HepG2 (cell line): Measurements from ENCODE around the gene FGF10. TPM values are rescaled to one million over a fixed set of nuclear protein-coding genes. Genes with fewer than 3 reads are reported as not detected.

ENCODE experiments used
- ARID2 ChIP-seq: sonication (generic); formaldehyde crosslinking; IDR thresholded peaks from 2 replicates; pipeline ENCODE4 v1.8.1; 2022; ENCODE audit warnings: mild to moderate bottlenecking, missing genetic modification reagents, borderline replicate concordance
- MTF1 ChIP-seq: sonication (generic); formaldehyde crosslinking; IDR thresholded peaks from 2 replicates; pipeline ENCODE4 v1.5.0; 2020; ENCODE audit warnings: missing genetic modification reagents
- NBN ChIP-seq: fragments of 450-650 bp; conservative IDR thresholded peaks from 2 replicates; pipeline ENCODE4 v1.6.1; 2017
- PCBP2 ChIP-seq: fragments of 200-400 bp; formaldehyde crosslinking; optimal IDR thresholded peaks from 2 replicates; pipeline ENCODE3; 2018; ENCODE audit warnings: low read length, low read depth; ENCODE audit not compliant: poor library complexity, severe bottlenecking
- SSRP1 ChIP-seq: IDR thresholded peaks from 2 replicates; pipeline ENCODE4 v1.6.1; 2016; ENCODE audit warnings: control low read depth
- polyA plus RNA-seq, 8 experiments: library from polyadenylated mRNA; depleted of rRNA in 3 of 8; stranded (reverse) in 7 of 8; unstranded in 1 of 8; fragments of >200 nt; fragmentation: Illumina TruSeq in 4 of 8; extraction: Trizol in 4 of 8; gene quantifications; 2 replicates each; pipeline versions ENCODE4 v1.2.1 to v1.2.3, GENCODE V29; 2011 to 2016; ENCODE audit warnings: low read depth in 4 of 8, missing spikeins in 1 of 8, mixed read lengths in 1 of 8; ENCODE audit not compliant: insufficient read depth in 1 of 8
- total RNA-seq, 5 experiments: library from RNA; depleted of rRNA; stranded (reverse); fragments of >200 nt; fragmentation: Illumina TruSeq; extraction: Trizol; gene quantifications; 2 replicates each; pipeline ENCODE4 v1.2.3, GENCODE V29; 2016; ENCODE audit warnings: low read depth in 1 of 5
- TF ChIP-seq, protein P1 (sequence below): sonication (generic); formaldehyde crosslinking; IDR thresholded peaks from 2 replicates; pipeline ENCODE4 v1.4.0; 2020; ENCODE audit warnings: missing genetic modification reagents, borderline replicate concordance
- TF ChIP-seq, protein P2 (sequence below): sonication (generic); formaldehyde crosslinking; conservative IDR thresholded peaks from 2 replicates; pipeline ENCODE4 v1.4.0; 2020; ENCODE audit warnings: missing genetic modification reagents
- TF ChIP-seq, protein P3 (sequence below): sonication (generic); formaldehyde crosslinking; IDR thresholded peaks from 2 replicates; pipeline ENCODE4 v1.4.0; 2020; ENCODE audit warnings: mild to moderate bottlenecking, missing genetic modification reagents

Gene FGF10
- total and polyA plus RNA-seq, 2 of the 13 experiments (the other 11 are each of a cell fraction or from before 2014, with no cell fraction given): not detected

DNA sequence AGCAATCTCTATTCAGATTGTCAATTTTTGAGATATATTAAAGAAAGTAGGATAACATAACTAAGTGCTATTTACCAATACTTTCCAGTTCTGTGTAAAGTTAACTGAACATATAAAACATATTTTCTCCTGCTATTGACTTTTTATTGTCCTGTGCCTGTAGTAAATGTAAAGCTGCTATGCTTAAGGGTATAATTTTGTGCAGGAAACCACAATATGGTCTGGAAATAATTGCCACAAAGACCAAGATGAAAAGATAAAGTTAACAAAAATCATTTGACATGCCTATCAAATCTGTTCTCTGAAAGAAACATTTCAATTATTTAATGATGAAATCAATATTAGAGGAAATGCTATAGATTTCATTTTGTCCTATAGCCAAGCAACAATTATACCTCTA, 121.3 kb downstream of the FGF10 start (continued):
- TF ChIP-seq, protein P1, sequence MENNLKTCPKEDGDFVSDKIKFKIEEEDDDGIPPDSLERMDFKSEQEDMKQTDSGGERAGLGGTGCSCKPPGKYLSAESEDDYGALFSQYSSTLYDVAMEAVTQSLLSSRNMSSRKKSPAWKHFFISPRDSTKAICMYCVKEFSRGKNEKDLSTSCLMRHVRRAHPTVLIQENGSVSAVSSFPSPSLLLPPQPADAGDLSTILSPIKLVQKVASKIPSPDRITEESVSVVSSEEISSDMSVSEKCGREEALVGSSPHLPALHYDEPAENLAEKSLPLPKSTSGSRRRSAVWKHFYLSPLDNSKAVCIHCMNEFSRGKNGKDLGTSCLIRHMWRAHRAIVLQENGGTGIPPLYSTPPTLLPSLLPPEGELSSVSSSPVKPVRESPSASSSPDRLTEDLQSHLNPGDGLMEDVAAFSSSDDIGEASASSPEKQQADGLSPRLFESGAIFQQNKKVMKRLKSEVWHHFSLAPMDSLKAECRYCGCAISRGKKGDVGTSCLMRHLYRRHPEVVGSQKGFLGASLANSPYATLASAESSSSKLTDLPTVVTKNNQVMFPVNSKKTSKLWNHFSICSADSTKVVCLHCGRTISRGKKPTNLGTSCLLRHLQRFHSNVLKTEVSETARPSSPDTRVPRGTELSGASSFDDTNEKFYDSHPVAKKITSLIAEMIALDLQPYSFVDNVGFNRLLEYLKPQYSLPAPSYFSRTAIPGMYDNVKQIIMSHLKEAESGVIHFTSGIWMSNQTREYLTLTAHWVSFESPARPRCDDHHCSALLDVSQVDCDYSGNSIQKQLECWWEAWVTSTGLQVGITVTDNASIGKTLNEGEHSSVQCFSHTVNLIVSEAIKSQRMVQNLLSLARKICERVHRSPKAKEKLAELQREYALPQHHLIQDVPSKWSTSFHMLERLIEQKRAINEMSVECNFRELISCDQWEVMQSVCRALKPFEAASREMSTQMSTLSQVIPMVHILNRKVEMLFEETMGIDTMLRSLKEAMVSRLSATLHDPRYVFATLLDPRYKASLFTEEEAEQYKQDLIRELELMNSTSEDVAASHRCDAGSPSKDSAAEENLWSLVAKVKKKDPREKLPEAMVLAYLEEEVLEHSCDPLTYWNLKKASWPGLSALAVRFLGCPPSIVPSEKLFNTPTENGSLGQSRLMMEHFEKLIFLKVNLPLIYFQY: no peak
- TF ChIP-seq NBN: no peak
- TF ChIP-seq ARID2 (CRISPR knock-in tag): no peak
- no peak for TF ChIP-seq PCBP2
- TF ChIP-seq MTF1: no peak
- TF ChIP-seq SSRP1 (CRISPR knock-in tag): no peak
- TF ChIP-seq, protein P2, sequence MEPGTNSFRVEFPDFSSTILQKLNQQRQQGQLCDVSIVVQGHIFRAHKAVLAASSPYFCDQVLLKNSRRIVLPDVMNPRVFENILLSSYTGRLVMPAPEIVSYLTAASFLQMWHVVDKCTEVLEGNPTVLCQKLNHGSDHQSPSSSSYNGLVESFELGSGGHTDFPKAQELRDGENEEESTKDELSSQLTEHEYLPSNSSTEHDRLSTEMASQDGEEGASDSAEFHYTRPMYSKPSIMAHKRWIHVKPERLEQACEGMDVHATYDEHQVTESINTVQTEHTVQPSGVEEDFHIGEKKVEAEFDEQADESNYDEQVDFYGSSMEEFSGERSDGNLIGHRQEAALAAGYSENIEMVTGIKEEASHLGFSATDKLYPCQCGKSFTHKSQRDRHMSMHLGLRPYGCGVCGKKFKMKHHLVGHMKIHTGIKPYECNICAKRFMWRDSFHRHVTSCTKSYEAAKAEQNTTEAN (CRISPR knock-in tag): no peak
- TF ChIP-seq, protein P3, sequence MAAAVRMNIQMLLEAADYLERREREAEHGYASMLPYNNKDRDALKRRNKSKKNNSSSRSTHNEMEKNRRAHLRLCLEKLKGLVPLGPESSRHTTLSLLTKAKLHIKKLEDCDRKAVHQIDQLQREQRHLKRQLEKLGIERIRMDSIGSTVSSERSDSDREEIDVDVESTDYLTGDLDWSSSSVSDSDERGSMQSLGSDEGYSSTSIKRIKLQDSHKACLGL: no peak
